ENCODE results near the gene SPTAN1. TPM values are rescaled to one million over a fixed set of nuclear protein-coding genes. Genes with fewer than 3 reads are reported as not detected.

Gene SPTAN1
- total and polyA plus RNA-seq, 2 experiments from 2014 or later: 108 to 195 TPM

DNA sequence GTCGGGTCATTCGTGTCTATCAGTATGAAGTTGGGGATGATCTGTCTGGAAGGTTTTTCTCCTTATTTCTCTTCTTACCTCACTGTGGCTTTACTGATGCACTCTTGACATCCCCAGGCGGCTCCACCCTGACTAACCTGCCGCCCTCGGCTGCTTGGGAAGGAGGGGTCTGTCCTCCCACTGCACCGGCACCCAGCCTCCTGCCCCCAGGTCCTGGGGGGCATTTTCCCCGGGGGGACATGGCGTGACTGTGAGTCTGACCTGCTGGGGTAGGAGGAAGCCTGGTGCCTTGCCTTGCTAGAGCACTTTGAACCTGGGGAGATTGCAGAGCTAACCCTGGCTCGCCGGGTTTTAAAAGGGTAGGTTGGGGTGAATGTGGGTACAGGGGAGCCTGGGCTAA lies 76.7 kb downstream of the SPTAN1 start:
- Mint-ChIP-seq H3K9me3 (no peaks in the 10 kb centered on the region), H3K27me3 (ENCODE audit: insufficient read depth, low read depth, poor library complexity) (peaks cover 19% of the 10 kb centered on the region), H3K27ac (no peak overlapping the region), H3K36me3 (ENCODE audit: low read depth) (peaks cover 72% of the 10 kb centered on the region), H3K4me3 (no peak overlapping the region; the same call in 2 of the 3 replicates), H3K4me1 (no peaks in the 10 kb centered on the region; the same call in 2 of the 3 replicates)
- 0 out of 2 replicates have a peak overlapping the region, but pooled peaks have one; percentile 39 for H3K27ac ChIP-seq (ENCODE audit: low read depth)
- H3K79me2 ChIP-seq (replicated peaks; ENCODE audit: insufficient read depth): no peaks in the 10 kb centered on the region
- DNase-seq (ENCODE audit: low spot score) (no peak), ATAC-seq (no peak)
- H3K36me3 ChIP-seq (ENCODE audit: insufficient read depth): peaks cover 24% of the 10 kb centered on the region
- H3K4me3 ChIP-seq: no peak overlapping the region
- no peaks in the 10 kb centered on the region for H3K9me2 ChIP-seq (ENCODE audit: insufficient read depth)
- no peaks in the 10 kb centered on the region for H3F3A ChIP-seq (replicated peaks; ENCODE audit: low read depth)
- H3K27me3 ChIP-seq (ENCODE audit: insufficient read depth): no peaks in the 10 kb centered on the region
- TF ChIP-seq ZNF331 (CRISPR knock-in tag; IDR thresholded peaks at IDR 0.05; ENCODE audit: low read depth): no peak
- TF ChIP-seq JUNB (IDR thresholded peaks at IDR 0.05; ENCODE audit: unreplicated experiment): no peak
- no peak for TF ChIP-seq STAT1 (IDR thresholded peaks at IDR 0.05; ENCODE audit: unreplicated experiment)
- TF ChIP-seq, protein P1, sequence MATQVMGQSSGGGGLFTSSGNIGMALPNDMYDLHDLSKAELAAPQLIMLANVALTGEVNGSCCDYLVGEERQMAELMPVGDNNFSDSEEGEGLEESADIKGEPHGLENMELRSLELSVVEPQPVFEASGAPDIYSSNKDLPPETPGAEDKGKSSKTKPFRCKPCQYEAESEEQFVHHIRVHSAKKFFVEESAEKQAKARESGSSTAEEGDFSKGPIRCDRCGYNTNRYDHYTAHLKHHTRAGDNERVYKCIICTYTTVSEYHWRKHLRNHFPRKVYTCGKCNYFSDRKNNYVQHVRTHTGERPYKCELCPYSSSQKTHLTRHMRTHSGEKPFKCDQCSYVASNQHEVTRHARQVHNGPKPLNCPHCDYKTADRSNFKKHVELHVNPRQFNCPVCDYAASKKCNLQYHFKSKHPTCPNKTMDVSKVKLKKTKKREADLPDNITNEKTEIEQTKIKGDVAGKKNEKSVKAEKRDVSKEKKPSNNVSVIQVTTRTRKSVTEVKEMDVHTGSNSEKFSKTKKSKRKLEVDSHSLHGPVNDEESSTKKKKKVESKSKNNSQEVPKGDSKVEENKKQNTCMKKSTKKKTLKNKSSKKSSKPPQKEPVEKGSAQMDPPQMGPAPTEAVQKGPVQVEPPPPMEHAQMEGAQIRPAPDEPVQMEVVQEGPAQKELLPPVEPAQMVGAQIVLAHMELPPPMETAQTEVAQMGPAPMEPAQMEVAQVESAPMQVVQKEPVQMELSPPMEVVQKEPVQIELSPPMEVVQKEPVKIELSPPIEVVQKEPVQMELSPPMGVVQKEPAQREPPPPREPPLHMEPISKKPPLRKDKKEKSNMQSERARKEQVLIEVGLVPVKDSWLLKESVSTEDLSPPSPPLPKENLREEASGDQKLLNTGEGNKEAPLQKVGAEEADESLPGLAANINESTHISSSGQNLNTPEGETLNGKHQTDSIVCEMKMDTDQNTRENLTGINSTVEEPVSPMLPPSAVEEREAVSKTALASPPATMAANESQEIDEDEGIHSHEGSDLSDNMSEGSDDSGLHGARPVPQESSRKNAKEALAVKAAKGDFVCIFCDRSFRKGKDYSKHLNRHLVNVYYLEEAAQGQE (IDR thresholded peaks at IDR 0.05; ENCODE audit: unreplicated experiment): no peak
- TF ChIP-seq EZH2phosphoT487 (IDR thresholded peaks at IDR 0.05; ENCODE audit: unreplicated experiment): no peak
- no peak for TF ChIP-seq ZNF114 (CRISPR knock-in tag; IDR thresholded peaks at IDR 0.05)
- TF ChIP-seq CREB1 (CRISPR knock-in tag; IDR thresholded peaks at IDR 0.05; ENCODE audit: low read depth): no peak
- TF ChIP-seq, protein P2, sequence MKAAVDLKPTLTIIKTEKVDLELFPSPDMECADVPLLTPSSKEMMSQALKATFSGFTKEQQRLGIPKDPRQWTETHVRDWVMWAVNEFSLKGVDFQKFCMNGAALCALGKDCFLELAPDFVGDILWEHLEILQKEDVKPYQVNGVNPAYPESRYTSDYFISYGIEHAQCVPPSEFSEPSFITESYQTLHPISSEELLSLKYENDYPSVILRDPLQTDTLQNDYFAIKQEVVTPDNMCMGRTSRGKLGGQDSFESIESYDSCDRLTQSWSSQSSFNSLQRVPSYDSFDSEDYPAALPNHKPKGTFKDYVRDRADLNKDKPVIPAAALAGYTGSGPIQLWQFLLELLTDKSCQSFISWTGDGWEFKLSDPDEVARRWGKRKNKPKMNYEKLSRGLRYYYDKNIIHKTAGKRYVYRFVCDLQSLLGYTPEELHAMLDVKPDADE (IDR thresholded peaks at IDR 0.05): no peak
- TF ChIP-seq, protein P3, sequence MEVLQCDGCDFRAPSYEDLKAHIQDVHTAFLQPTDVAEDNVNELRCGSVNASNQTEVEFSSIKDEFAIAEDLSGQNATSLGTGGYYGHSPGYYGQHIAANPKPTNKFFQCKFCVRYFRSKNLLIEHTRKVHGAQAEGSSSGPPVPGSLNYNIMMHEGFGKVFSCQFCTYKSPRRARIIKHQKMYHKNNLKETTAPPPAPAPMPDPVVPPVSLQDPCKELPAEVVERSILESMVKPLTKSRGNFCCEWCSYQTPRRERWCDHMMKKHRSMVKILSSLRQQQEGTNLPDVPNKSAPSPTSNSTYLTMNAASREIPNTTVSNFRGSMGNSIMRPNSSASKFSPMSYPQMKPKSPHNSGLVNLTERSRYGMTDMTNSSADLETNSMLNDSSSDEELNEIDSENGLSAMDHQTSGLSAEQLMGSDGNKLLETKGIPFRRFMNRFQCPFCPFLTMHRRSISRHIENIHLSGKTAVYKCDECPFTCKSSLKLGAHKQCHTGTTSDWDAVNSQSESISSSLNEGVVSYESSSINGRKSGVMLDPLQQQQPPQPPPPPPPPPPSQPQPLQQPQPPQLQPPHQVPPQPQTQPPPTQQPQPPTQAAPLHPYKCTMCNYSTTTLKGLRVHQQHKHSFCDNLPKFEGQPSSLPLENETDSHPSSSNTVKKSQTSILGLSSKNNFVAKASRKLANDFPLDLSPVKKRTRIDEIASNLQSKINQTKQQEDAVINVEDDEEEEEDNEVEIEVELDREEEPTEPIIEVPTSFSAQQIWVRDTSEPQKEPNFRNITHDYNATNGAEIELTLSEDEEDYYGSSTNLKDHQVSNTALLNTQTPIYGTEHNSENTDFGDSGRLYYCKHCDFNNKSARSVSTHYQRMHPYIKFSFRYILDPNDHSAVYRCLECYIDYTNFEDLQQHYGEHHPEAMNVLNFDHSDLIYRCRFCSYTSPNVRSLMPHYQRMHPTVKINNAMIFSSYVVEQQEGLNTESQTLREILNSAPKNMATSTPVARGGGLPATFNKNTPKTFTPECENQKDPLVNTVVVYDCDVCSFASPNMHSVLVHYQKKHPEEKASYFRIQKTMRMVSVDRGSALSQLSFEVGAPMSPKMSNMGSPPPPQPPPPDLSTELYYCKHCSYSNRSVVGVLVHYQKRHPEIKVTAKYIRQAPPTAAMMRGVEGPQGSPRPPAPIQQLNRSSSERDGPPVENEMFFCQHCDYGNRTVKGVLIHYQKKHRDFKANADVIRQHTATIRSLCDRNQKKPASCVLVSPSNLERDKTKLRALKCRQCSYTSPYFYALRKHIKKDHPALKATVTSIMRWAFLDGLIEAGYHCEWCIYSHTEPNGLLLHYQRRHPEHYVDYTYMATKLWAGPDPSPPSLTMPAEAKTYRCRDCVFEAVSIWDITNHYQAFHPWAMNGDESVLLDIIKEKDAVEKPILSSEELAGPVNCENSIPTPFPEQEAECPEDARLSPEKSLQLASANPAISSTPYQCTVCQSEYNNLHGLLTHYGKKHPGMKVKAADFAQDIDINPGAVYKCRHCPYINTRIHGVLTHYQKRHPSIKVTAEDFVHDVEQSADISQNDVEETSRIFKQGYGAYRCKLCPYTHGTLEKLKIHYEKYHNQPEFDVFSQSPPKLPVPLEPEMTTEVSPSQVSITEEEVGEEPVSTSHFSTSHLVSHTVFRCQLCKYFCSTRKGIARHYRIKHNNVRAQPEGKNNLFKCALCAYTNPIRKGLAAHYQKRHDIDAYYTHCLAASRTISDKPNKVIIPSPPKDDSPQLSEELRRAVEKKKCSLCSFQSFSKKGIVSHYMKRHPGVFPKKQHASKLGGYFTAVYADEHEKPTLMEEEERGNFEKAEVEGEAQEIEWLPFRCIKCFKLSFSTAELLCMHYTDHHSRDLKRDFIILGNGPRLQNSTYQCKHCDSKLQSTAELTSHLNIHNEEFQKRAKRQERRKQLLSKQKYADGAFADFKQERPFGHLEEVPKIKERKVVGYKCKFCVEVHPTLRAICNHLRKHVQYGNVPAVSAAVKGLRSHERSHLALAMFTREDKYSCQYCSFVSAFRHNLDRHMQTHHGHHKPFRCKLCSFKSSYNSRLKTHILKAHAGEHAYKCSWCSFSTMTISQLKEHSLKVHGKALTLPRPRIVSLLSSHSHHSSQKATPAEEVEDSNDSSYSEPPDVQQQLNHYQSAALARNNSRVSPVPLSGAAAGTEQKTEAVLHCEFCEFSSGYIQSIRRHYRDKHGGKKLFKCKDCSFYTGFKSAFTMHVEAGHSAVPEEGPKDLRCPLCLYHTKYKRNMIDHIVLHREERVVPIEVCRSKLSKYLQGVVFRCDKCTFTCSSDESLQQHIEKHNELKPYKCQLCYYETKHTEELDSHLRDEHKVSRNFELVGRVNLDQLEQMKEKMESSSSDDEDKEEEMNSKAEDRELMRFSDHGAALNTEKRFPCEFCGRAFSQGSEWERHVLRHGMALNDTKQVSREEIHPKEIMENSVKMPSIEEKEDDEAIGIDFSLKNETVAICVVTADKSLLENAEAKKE (CRISPR knock-in tag; IDR thresholded peaks at IDR 0.05): no peak
- no peak for TF ChIP-seq NANOG (IDR thresholded peaks at IDR 0.05; ENCODE audit: borderline replicate concordance)
- no peak for TF ChIP-seq POLR2AphosphoS5 (IDR thresholded peaks at IDR 0.05; ENCODE audit: low read depth)
- TF ChIP-seq, protein P4, sequence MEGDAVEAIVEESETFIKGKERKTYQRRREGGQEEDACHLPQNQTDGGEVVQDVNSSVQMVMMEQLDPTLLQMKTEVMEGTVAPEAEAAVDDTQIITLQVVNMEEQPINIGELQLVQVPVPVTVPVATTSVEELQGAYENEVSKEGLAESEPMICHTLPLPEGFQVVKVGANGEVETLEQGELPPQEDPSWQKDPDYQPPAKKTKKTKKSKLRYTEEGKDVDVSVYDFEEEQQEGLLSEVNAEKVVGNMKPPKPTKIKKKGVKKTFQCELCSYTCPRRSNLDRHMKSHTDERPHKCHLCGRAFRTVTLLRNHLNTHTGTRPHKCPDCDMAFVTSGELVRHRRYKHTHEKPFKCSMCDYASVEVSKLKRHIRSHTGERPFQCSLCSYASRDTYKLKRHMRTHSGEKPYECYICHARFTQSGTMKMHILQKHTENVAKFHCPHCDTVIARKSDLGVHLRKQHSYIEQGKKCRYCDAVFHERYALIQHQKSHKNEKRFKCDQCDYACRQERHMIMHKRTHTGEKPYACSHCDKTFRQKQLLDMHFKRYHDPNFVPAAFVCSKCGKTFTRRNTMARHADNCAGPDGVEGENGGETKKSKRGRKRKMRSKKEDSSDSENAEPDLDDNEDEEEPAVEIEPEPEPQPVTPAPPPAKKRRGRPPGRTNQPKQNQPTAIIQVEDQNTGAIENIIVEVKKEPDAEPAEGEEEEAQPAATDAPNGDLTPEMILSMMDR (conservative IDR thresholded peaks at IDR 0.05; ENCODE audit: low read depth in 2 of 2): no peak
- no peak for TF ChIP-seq EZH2 (IDR thresholded peaks at IDR 0.05; ENCODE audit: low read depth, unreplicated experiment)
- no peaks in the 10 kb centered on the region for H3K4me1 ChIP-seq (ENCODE audit: insufficient read depth)
- H3K4me2 ChIP-seq: no peak overlapping the region
- H4K20me1 ChIP-seq (replicated peaks; ENCODE audit: insufficient read depth): peaks cover 3% of the 10 kb centered on the region; the same call in 1 of the 2 replicates
- H2AFZ ChIP-seq: no peak overlapping the region
